Measurements from ENCODE around the gene ADAMTS13.

DNA sequence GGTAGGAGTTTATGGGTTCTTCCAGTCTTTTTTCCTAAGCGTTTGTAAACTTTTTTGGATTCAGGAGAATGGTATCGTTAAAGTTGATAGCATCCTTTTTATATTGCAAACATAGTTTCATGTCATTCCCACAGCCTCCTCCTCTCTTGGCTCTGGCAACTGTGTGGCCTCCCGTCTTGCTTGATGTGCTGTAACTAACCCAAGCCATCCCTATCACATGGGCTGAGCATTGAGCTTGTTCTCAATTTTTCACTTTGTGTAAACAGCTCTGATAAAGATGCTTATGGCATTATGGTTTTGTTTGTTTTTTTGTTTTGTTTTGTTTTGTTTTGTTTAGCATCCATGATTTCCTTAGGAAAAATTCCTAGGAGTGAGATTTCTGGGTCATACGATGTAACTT lies 41.4 kb upstream of the ADAMTS13 start:
- TF ChIP-seq, protein P1, sequence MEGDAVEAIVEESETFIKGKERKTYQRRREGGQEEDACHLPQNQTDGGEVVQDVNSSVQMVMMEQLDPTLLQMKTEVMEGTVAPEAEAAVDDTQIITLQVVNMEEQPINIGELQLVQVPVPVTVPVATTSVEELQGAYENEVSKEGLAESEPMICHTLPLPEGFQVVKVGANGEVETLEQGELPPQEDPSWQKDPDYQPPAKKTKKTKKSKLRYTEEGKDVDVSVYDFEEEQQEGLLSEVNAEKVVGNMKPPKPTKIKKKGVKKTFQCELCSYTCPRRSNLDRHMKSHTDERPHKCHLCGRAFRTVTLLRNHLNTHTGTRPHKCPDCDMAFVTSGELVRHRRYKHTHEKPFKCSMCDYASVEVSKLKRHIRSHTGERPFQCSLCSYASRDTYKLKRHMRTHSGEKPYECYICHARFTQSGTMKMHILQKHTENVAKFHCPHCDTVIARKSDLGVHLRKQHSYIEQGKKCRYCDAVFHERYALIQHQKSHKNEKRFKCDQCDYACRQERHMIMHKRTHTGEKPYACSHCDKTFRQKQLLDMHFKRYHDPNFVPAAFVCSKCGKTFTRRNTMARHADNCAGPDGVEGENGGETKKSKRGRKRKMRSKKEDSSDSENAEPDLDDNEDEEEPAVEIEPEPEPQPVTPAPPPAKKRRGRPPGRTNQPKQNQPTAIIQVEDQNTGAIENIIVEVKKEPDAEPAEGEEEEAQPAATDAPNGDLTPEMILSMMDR (IDR thresholded peaks at IDR 0.05) = no peak
- no peak for TF ChIP-seq POLR2A (IDR thresholded peaks at IDR 0.05)

Measured in heart left ventricle (tissue), 13 donors.